GM18507 (cell line): ENCODE measurements around the gene SLC35F5.
"Not testable (repeated sequence)": the region's sequence is repeated elsewhere in the genome, so short reads cannot be mapped to it uniquely, and the experiment has no call there.

Experiments
- DNase-seq: peaks from one replicate; pipeline ENCODE4 v3.0.0; 2011; ENCODE audit warnings: low read depth; ENCODE audit not compliant: insufficient read length; ENCODE audit errors: extremely low spot score
- FAIRE-seq: peaks from 2 replicates; lab custom pipeline; 2011; peaks lifted over from hg19 to GRCh38; lab: Jason Lieb, UNC

Gene SLC35F5

DNA sequence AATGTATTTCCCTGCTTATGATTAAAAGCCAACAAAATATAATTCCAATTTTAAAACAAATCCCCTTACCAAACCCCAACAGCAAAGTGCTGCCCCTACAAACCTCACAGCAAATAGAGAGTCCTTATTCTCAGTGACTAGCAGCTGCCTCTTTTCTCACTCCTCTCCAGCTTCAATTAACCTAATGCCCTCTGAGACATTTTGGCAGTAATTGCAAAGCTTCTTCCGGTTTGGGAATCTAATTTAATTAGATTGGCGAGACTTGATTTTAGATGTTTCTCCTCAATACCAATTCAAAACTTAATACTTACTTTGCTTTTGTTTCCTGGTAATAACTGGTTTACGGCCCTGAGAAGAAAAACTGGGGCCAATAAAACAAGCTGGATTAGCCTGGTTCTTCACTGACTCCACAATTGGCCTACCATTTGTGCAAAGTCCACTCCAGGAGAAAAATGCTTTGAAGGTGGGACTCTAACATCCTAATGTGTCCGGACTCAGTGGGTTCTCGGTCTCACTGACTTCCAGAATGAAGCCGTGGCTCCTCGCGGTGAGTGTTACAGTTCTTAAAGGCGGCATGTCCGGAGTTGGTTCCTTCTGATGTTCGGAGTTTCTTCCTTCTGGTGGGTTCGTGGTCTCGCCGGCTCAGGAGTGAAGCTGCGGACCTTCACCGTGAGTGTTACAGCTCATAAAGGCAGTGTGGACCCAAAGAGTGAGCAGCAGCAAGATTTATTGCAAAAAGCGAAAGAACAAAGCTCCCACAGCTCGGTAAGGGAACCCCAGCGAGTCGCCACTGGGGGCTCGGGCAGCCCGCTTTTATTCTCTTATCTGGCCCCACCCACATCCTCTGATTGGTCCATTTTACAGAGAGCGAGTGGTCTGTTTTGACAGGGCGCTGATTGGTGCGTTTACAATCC, 52.8 kb downstream of the SLC35F5 start:
- FAIRE-seq, result no peak
- no peak for DNase-seq

GRCh38 chr2:113700186-113700841, 56.1 kb downstream of the SLC35F5 start:
- FAIRE-seq (peak; percentile 87), DNase-seq (peak; percentile 57)

GRCh38 chr2:113698892-113699447, 57.5 kb downstream of the SLC35F5 start:
- FAIRE-seq (peak; percentile 78), DNase-seq (no peak)

DNA sequence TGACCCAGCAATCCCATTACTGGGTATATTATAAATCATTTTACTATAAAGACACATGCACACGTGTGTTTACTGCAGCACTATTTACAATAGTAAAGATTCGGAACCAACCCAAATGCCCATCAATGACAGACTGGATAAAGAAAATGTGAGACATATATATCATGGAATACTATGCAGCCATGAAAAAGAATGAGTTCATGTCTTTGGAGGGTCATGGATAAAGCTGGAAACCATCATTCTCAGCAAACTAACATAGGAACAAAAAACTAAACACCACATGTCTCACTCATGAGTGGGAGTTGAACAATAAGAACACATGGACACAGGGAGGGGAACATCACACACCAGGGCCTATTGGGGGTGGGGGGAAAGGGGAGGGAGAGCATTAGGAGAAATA, 58.2 kb downstream of the SLC35F5 start:
- not testable (repeated sequence) for DNase-seq, FAIRE-seq

- FAIRE-seq, result no peak
Observed at GRCh38 chr2:113697516-113697915, 58.9 kb downstream of the SLC35F5 start.

GRCh38 chr2:113694438-113694837, 62.0 kb downstream of the SLC35F5 start:
- FAIRE-seq (no peak), DNase-seq (no peak)

More at GRCh38 chr2:113697516-113697915, 58.9 kb downstream of the SLC35F5 start:
- no peak for DNase-seq

- DNase-seq (no peak), FAIRE-seq (peak; percentile 97)
Observed at GRCh38 chr2:113692698-113693428, 63.6 kb downstream of the SLC35F5 start.

DNA sequence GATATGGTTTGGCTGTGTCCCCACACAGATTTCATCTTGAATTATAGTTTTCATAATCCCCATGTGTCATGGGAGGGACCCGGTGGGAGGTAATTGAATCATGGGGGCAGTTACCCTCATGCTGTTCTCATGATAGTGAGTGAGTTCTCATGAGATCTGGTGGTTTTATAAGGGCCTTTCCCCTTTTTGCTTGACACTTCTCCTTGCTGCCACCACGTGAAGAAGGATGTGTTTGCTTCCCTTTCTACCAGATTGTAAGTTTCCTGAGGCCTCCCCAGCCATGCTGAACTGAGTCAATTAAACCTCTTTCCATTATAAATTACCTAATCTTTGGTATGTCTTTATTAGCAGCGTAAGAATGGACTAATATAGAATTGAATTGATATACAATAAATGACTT, 65.6 kb downstream of the SLC35F5 start:
- FAIRE-seq, result peak; percentile 18
- DNase-seq, result not testable (repeated sequence)

DNA sequence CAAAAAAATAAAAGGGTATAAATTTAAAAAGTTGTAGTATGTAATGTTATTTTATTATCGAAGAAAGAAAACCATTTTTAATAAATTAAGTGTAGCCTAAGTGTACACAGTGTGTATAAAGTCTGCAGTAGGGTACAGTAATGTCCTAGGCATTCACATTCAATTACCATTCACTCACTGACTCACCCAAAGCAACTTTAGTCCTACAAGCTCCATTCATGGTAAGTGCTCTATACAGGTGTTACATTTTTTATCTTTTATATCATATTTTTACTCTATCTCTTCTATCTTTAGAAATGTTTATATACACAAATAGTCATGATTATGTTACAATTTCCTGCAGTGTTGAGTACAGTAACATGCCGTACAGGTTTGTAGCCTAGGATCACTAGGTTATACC, 69.9 kb downstream of the SLC35F5 start:
- DNase-seq, result no peak
- no peak for FAIRE-seq

- no peak for FAIRE-seq
Observed at GRCh38 chr2:113685471-113685870, 71.0 kb downstream of the SLC35F5 start.

DNA sequence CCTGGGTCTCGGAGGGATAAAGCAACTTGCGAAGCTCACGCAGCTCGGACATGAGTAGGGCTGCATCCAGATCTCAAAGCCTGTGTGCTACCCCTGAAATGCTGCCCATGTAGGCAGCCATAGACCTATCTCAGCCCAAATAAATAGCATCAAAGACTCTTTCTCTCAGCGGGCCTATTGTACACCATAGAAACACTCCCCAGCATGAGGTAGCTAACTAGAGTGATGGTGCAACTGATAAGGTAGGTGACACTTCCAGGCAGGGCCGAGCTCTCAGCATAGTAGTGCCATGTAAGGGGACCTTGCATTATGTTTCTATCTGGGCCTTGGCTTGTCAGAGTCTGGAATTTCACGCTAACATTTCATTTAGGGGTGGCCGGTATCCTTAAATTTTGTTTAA, 77.0 kb downstream of the SLC35F5 start:
- FAIRE-seq, result no peak
- DNase-seq, result no peak

More at GRCh38 chr2:113685471-113685870, 71.0 kb downstream of the SLC35F5 start:
- DNase-seq, result no peak

GRCh38 chr2:113677330-113677729, 79.1 kb downstream of the SLC35F5 start:
- DNase-seq, result no peak
- no peak for FAIRE-seq

DNA sequence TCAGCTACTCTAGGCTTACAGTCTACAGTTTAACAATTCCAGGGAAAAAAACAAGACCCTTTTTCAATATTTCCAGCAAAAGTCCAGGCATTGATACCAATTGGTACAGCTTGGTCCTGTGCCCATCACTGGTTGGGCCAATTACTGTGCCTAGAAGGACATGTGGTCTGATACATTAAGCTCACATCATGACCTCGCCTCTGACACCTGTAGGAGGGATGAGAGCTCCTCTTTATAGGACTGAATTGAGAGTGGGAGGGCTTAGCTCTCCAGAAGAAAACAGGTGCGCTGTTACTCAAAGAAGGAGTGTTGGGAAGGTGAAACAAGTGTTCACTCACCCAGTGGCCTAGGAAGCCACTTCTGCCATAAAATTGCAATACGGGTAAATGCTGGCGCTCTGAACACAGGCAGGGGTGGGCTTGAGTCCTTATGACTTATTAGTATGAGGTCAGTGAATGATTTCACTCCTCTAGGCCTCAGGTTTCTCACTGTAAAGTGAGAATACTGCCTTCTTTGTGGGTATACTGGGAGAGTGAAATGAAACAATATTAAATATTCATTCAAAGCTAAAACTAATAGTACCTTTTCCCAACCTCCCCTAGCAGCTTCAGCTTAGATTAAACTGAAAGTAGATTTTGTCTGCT, 79.7 kb downstream of the SLC35F5 start:
- no peak for FAIRE-seq
- DNase-seq, result no peak

DNA sequence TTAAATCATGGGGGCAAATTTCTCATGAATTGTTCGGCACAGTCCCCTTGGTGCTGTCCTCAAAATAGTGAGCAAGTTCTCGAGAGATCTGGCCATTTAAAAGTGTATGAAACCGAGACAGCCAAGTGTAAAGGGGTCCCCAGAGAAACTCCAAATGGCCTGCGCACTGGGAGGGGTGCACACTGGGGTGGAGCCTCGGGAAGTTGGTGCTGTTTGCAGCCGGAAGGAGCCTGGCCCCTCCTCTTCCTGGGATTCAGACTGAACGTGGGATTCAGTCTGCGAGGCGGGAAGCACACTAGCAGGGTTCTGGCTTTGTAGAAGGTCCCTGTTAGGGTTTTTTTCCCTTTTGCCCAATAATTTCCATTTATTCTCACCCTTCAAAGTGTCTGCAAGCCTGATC, 80.6 kb downstream of the SLC35F5 start:
- DNase-seq, result no peak
- no peak for FAIRE-seq

- no peak for FAIRE-seq
- no peak for DNase-seq
Observed at GRCh38 chr2:113672326-113672932, 84.0 kb downstream of the SLC35F5 start.

GRCh38 chr2:113669013-113669412, 87.4 kb downstream of the SLC35F5 start:
- DNase-seq, FAIRE-seq: not testable (repeated sequence)

- DNase-seq, FAIRE-seq: not testable (repeated sequence)
Observed at GRCh38 chr2:113664761-113665533, 91.5 kb downstream of the SLC35F5 start.
